HL-60 (cell line): ENCODE results near the gene DSEL.

Experiments
- DNase-seq, 2 experiments: peaks; one replicate each; pipeline ENCODE4 v3.0.0-alpha.2; 2010 to 2020; ENCODE audit warnings: low read depth in 1 of 2, low spot score in 1 of 2
- H3K27ac ChIP-seq: fragments of 250-450 bp; sonication (Bioruptor Pico); replicated peaks from 2 replicates; pipeline ENCODE4 v1.5.1; 2020; ENCODE audit warnings: mild to moderate bottlenecking, moderate library complexity
- H3K27me3 ChIP-seq: fragments of 250-450 bp; sonication (Bioruptor Pico); 2 replicates; pipeline ENCODE4 v1.5.1; 2021; ENCODE audit warnings: mild to moderate bottlenecking, moderate library complexity; ENCODE audit not compliant: insufficient read depth, poor library complexity, severe bottlenecking
- H3K4me3 ChIP-seq: replicated peaks from 2 replicates; pipeline ENCODE4 v1.5.1; 2011; ENCODE audit warnings: mild to moderate bottlenecking, control low read depth, low read length; ENCODE audit not compliant: insufficient read depth
- CTCF ChIP-seq: IDR thresholded peaks from one replicate; pipeline ENCODE4 v1.5.1; 2011; ENCODE audit warnings: low read length, control low read depth, inconsistent platforms; ENCODE audit not compliant: insufficient read depth
- GABPA ChIP-seq: IDR thresholded peaks from 2 replicates; pipeline ENCODE4 v1.6.1; 2012; ENCODE audit warnings: low read depth
- POLR2AphosphoS5 ChIP-seq: IDR thresholded peaks from 2 replicates; pipeline ENCODE4 v1.6.1; 2012; ENCODE audit warnings: low read depth
- REST ChIP-seq: IDR thresholded peaks from 2 replicates; pipeline ENCODE4 v1.6.1; 2012; ENCODE audit warnings: low read depth; ENCODE audit not compliant: insufficient replicate concordance
- SPI1 ChIP-seq: IDR thresholded peaks from 2 replicates; pipeline ENCODE4 v1.6.1; 2012; ENCODE audit warnings: low read depth, mild to moderate bottlenecking, borderline replicate concordance

The DSEL gene

GRCh38 chr18:67518566-67518965 is 2.0 kb upstream of the DSEL start:
- DNase-seq = no peak
- H3K4me3 ChIP-seq = no peak overlapping the region
- H3K27ac ChIP-seq = no peak overlapping the region
- peaks cover 19% of the 10 kb centered on the region for H3K27me3 ChIP-seq
- TF ChIP-seq CTCF (no peak), REST (no peak), GABPA (no peak), POLR2AphosphoS5 (no peak), SPI1 (no peak)

GRCh38 chr18:67517444-67517765 is 885 bp upstream of the DSEL start:
- Histone ChIP-seq H3K27me3 (peaks cover 21% of the 10 kb centered on the region), H3K27ac (no peak overlapping the region), H3K4me3 (no peak overlapping the region; the same call in 1 of the 2 replicates)
- DNase-seq = no peak
- no peak for TF ChIP-seq GABPA
- TF ChIP-seq SPI1 = no peak

GRCh38 chr18:67515942-67516538 is 480 bp downstream of the DSEL start:
- no peak overlapping the region for H3K27ac ChIP-seq
- peak; percentile 14 to 56 for DNase-seq

More at GRCh38 chr18:67515942-67516538, 480 bp downstream of the DSEL start:
- Histone ChIP-seq H3K27me3 (peaks cover 21% of the 10 kb centered on the region), H3K4me3 (peak overlapping the region; percentile 29)
- TF ChIP-seq REST (no peak), CTCF (peak; percentile 12)
